ENCODE results near the gene ZNF487. TPM values are rescaled to one million over a fixed set of nuclear protein-coding genes. Genes with fewer than 3 reads are reported as not detected.
A peak's percentile ranks its signal among the peaks of the same experiment; 100 is the strongest.

Gene ZNF487
- polyA plus RNA-seq, 1 donor from 2014 or later: 11.8 TPM

GRCh38 chr10:43409385-43410109 lies 27.4 kb upstream of the ZNF487 start:
- peak overlapping the region; percentile 72 for H3K9ac ChIP-seq (ENCODE audit: low read length)
- no peaks in the 10 kb centered on the region for H3K9me2 ChIP-seq (ENCODE audit: insufficient read depth, low read length)
- peaks cover 16% of the 10 kb centered on the region for H3K79me2 ChIP-seq (replicated peaks; ENCODE audit: insufficient read depth, low read length)
- H3F3A ChIP-seq (ENCODE audit: insufficient read depth, low read length, poor library complexity, severe bottlenecking): no peaks in the 10 kb centered on the region
- H2AFZ ChIP-seq (ENCODE audit: low read depth, low read length): peak overlapping the region; percentile 83
- peak overlapping the region; percentile 81 for H3K4me3 ChIP-seq (ENCODE audit: low read length)
- peaks cover 5% of the 10 kb centered on the region for H3K27me3 ChIP-seq (ENCODE audit: insufficient read depth, low read depth, low read length)
- H4K20me1 ChIP-seq (ENCODE audit: insufficient read depth): no peaks in the 10 kb centered on the region
- no peak overlapping the region for H3K4me2 ChIP-seq (ENCODE audit: low read length)
- no peaks in the 10 kb centered on the region for H3K36me3 ChIP-seq (ENCODE audit: insufficient read depth, low read length)
- H3K9me3 ChIP-seq (ENCODE audit: low read length): no peaks in the 10 kb centered on the region
- no peak for TF ChIP-seq EP300 (conservative IDR thresholded peaks at IDR 0.05; ENCODE audit: poor library complexity, severe bottlenecking)
- peak overlapping the region; percentile 71 for H3K27ac ChIP-seq (ENCODE audit: low read length)

GRCh38 chr10:43410345-43410744 lies 26.6 kb upstream of the ZNF487 start:
- H2AFZ ChIP-seq (ENCODE audit: low read depth, low read length): no peak overlapping the region
- H3K27me3 ChIP-seq (ENCODE audit: insufficient read depth, low read depth, low read length): peaks cover 5% of the 10 kb centered on the region
- H3K36me3 ChIP-seq (ENCODE audit: insufficient read depth, low read length): no peaks in the 10 kb centered on the region
- H4K20me1 ChIP-seq (ENCODE audit: insufficient read depth): no peaks in the 10 kb centered on the region
- no peak for TF ChIP-seq MXI1 (conservative IDR thresholded peaks at IDR 0.05; ENCODE audit: poor library complexity, severe bottlenecking)
- no peak overlapping the region for H3K9ac ChIP-seq (ENCODE audit: low read length)
- H3K9me2 ChIP-seq (ENCODE audit: insufficient read depth, low read length): no peaks in the 10 kb centered on the region
- H3K27ac ChIP-seq (ENCODE audit: low read length): no peak overlapping the region
- no peak overlapping the region for H3K4me2 ChIP-seq (ENCODE audit: low read length)
- H3K79me2 ChIP-seq (replicated peaks; ENCODE audit: insufficient read depth, low read length): peaks cover 8% of the 10 kb centered on the region
- no peaks in the 10 kb centered on the region for H3F3A ChIP-seq (ENCODE audit: insufficient read depth, low read length, poor library complexity, severe bottlenecking)
- no peaks in the 10 kb centered on the region for H3K9me3 ChIP-seq (ENCODE audit: low read length)
- H3K4me3 ChIP-seq (ENCODE audit: low read length): no peak overlapping the region

DNA sequence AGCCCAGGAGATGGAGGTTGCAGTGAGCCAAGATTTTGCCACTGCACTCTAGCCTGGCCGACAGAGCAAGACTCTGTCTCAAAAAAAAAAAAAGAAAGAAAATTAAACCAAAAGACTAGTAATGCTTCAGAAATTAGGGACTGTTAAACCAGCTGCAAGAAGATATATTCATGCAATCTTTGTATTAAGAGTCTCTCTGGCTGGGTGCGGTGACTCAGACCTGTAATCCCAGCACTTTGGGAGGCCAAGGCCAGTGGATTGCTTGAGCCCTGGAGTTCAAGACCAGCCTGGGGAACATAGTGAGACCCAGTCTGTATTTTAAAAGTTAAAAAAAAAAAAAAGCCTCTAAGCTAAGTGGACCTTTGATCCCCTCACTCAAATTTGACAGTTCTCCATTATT lies 25.4 kb upstream of the ZNF487 start:
- no peaks in the 10 kb centered on the region for H3K9me3 ChIP-seq (ENCODE audit: low read length)
- H3K9ac ChIP-seq (ENCODE audit: low read length): no peak overlapping the region
- no peak overlapping the region for H2AFZ ChIP-seq (ENCODE audit: low read depth, low read length)
- no peaks in the 10 kb centered on the region for H3F3A ChIP-seq (ENCODE audit: insufficient read depth, low read length, poor library complexity, severe bottlenecking)
- no peak overlapping the region for H3K4me2 ChIP-seq (ENCODE audit: low read length)
- no peak overlapping the region for H3K4me3 ChIP-seq (ENCODE audit: low read length)
- no peak for TF ChIP-seq RAD21 (conservative IDR thresholded peaks at IDR 0.05)
- no peak for TF ChIP-seq TAF1 (IDR thresholded peaks at IDR 0.05; ENCODE audit: low read depth)
- TF ChIP-seq, protein P1, sequence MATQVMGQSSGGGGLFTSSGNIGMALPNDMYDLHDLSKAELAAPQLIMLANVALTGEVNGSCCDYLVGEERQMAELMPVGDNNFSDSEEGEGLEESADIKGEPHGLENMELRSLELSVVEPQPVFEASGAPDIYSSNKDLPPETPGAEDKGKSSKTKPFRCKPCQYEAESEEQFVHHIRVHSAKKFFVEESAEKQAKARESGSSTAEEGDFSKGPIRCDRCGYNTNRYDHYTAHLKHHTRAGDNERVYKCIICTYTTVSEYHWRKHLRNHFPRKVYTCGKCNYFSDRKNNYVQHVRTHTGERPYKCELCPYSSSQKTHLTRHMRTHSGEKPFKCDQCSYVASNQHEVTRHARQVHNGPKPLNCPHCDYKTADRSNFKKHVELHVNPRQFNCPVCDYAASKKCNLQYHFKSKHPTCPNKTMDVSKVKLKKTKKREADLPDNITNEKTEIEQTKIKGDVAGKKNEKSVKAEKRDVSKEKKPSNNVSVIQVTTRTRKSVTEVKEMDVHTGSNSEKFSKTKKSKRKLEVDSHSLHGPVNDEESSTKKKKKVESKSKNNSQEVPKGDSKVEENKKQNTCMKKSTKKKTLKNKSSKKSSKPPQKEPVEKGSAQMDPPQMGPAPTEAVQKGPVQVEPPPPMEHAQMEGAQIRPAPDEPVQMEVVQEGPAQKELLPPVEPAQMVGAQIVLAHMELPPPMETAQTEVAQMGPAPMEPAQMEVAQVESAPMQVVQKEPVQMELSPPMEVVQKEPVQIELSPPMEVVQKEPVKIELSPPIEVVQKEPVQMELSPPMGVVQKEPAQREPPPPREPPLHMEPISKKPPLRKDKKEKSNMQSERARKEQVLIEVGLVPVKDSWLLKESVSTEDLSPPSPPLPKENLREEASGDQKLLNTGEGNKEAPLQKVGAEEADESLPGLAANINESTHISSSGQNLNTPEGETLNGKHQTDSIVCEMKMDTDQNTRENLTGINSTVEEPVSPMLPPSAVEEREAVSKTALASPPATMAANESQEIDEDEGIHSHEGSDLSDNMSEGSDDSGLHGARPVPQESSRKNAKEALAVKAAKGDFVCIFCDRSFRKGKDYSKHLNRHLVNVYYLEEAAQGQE (IDR thresholded peaks at IDR 0.05; ENCODE audit: borderline replicate concordance): no peak
- TF ChIP-seq POLR2AphosphoS5 (IDR thresholded peaks at IDR 0.05): no peak
- TF ChIP-seq EP300 (conservative IDR thresholded peaks at IDR 0.05; ENCODE audit: poor library complexity, severe bottlenecking): no peak
- TF ChIP-seq EZH2 (IDR thresholded peaks at IDR 0.05; ENCODE audit: borderline replicate concordance, insufficient read depth, low read length, poor library complexity, severe bottlenecking): no peak
- TF ChIP-seq SMC3 (conservative IDR thresholded peaks at IDR 0.05; ENCODE audit: poor library complexity): no peak
- peaks cover 5% of the 10 kb centered on the region for H3K27me3 ChIP-seq (ENCODE audit: insufficient read depth, low read depth, low read length)
- H3K79me2 ChIP-seq (replicated peaks; ENCODE audit: insufficient read depth, low read length): no peaks in the 10 kb centered on the region
- H3K36me3 ChIP-seq (ENCODE audit: insufficient read depth, low read length): no peaks in the 10 kb centered on the region
- H3K9me2 ChIP-seq (ENCODE audit: insufficient read depth, low read length): no peaks in the 10 kb centered on the region
- no peak overlapping the region for H3K27ac ChIP-seq (ENCODE audit: low read length)
- no peaks in the 10 kb centered on the region for H4K20me1 ChIP-seq (ENCODE audit: insufficient read depth)

All from neural cell (in vitro differentiated cells).